Activated naive CD4-positive, alpha-beta T cell treated with anti-CD3 and anti-CD28 coated beads, Interleukin-2, amount 50 U/mL, for 72 hours (primary cell): ENCODE measurements around the gene CHL1. TPM values are rescaled to one million over a fixed set of nuclear protein-coding genes. Genes with fewer than 3 reads are reported as not detected.

Experiments used
- ATAC-seq, 2 donors: fragments of 150-1000 bp; cut with Tn5 transposase; 2 replicates each; pipeline ENCODE4 v1.10.0; 2021; ENCODE audit warnings: mild to moderate bottlenecking in 2 of 2, moderate library complexity in 2 of 2
- DNase-seq, 2 donors: peaks; one replicate each; pipeline ENCODE4 v3.0.0; 2021 to 2022; ENCODE audit warnings: low spot score in 2 of 2
- H3K27ac Mint-ChIP-seq, 2 donors: one replicate each; pipeline ENCODE4 v1.8.0; 2022; ENCODE audit warnings: mild to moderate bottlenecking in 2 of 2, mixed read lengths in 2 of 2
- H3K36me3 Mint-ChIP-seq, 2 donors: one replicate each; pipeline ENCODE4 v1.8.0; 2022; ENCODE audit warnings: mixed read lengths in 2 of 2
- H3K9me3 Mint-ChIP-seq, 2 donors: one replicate each; pipeline ENCODE4 v1.8.0; 2022; ENCODE audit warnings: mixed read lengths in 2 of 2
- total RNA-seq, 2 donors: library from RNA; stranded (reverse); gene quantifications; one replicate each; pipeline ENCODE4 v1.2.3, GENCODE V29; 2022

The CHL1 gene
- total RNA-seq, 2 donors from 2014 or later, result not detected

GRCh38 chr3:200758-201325 lies 4.3 kb downstream of the CHL1 start:
- ATAC-seq, result no peak
- no peak overlapping the region for H3K27ac Mint-ChIP-seq
- peaks cover 0 to 9% of the 10 kb centered on the region in 2 donors for H3K9me3 Mint-ChIP-seq
- no peak for DNase-seq
- peaks cover 7 to 11% of the 10 kb centered on the region in 2 donors for H3K36me3 Mint-ChIP-seq

GRCh38 chr3:204102-204501 lies 7.5 kb downstream of the CHL1 start:
- DNase-seq (no peak), ATAC-seq (no peak)
- peaks cover 0 to 5% of the 10 kb centered on the region in 2 donors for H3K9me3 Mint-ChIP-seq
- H3K27ac Mint-ChIP-seq, result no peak overlapping the region
- H3K36me3 Mint-ChIP-seq, result peaks cover 0 to 4% of the 10 kb centered on the region in 2 donors

- DNase-seq (no peak), ATAC-seq (no peak)
- peaks cover 0 to 4% of the 10 kb centered on the region in 2 donors for H3K36me3 Mint-ChIP-seq
- H3K9me3 Mint-ChIP-seq, result peaks cover 3 to 5% of the 10 kb centered on the region in 2 donors
- H3K27ac Mint-ChIP-seq, result no peak overlapping the region
These were observed 11.4 kb downstream of the CHL1 start for GRCh38 chr3:207973-208372.

GRCh38 chr3:210669-211068 lies 14.1 kb downstream of the CHL1 start:
- ATAC-seq (no peak), DNase-seq (no peak)
- Mint-ChIP-seq H3K36me3 (no peaks in the 10 kb centered on the region), H3K27ac (no peak overlapping the region), H3K9me3 (peaks cover 3% of the 10 kb centered on the region in 2 donors)

GRCh38 chr3:212432-212831 lies 15.9 kb downstream of the CHL1 start:
- H3K9me3 Mint-ChIP-seq, result peaks cover 3 to 6% of the 10 kb centered on the region in 2 donors
- ATAC-seq (no peak), DNase-seq (no peak)
- H3K27ac Mint-ChIP-seq, result no peak overlapping the region
- H3K36me3 Mint-ChIP-seq, result no peaks in the 10 kb centered on the region

GRCh38 chr3:217099-217813 lies 20.7 kb downstream of the CHL1 start:
- ATAC-seq, result no peak
- no peak for DNase-seq
- Mint-ChIP-seq H3K36me3 (no peaks in the 10 kb centered on the region), H3K9me3 (peaks cover 0 to 17% of the 10 kb centered on the region in 2 donors), H3K27ac (no peak overlapping the region)

GRCh38 chr3:217948-218347 lies 21.4 kb downstream of the CHL1 start:
- no peaks in the 10 kb centered on the region for H3K36me3 Mint-ChIP-seq
- no peak overlapping the region for H3K27ac Mint-ChIP-seq
- no peak for DNase-seq
- H3K9me3 Mint-ChIP-seq, result peaks cover 3 to 19% of the 10 kb centered on the region in 2 donors
- no peak for ATAC-seq

- Mint-ChIP-seq H3K36me3 (no peaks in the 10 kb centered on the region), H3K27ac (no peak overlapping the region), H3K9me3 (peaks cover 0 to 2% of the 10 kb centered on the region in 2 donors)
- ATAC-seq, result no peak
- DNase-seq, result no peak
These were observed 32.0 kb downstream of the CHL1 start for GRCh38 chr3:228442-229182.

- ATAC-seq, result no peak
These were observed 32.7 kb downstream of the CHL1 start for GRCh38 chr3:229183-229661.

GRCh38 chr3:236881-237280 lies 40.3 kb downstream of the CHL1 start:
- H3K9me3 Mint-ChIP-seq, result peaks cover 0 to 4% of the 10 kb centered on the region in 2 donors
- no peak overlapping the region for H3K27ac Mint-ChIP-seq
- no peak for ATAC-seq
- no peaks in the 10 kb centered on the region for H3K36me3 Mint-ChIP-seq
- no peak for DNase-seq

More at GRCh38 chr3:229183-229661, 32.7 kb downstream of the CHL1 start:
- Mint-ChIP-seq H3K27ac (no peak overlapping the region), H3K9me3 (no peaks in the 10 kb centered on the region), H3K36me3 (no peaks in the 10 kb centered on the region)
- no peak for DNase-seq

- no peak overlapping the region for H3K27ac Mint-ChIP-seq
- no peaks in the 10 kb centered on the region for H3K36me3 Mint-ChIP-seq
- no peak for DNase-seq
- no peak for ATAC-seq
- H3K9me3 Mint-ChIP-seq, result peaks cover 0 to 3% of the 10 kb centered on the region in 2 donors
These were observed 46.2 kb downstream of the CHL1 start for GRCh38 chr3:242602-243355.

- Mint-ChIP-seq H3K27ac (no peak overlapping the region), H3K9me3 (peaks cover 0 to 3% of the 10 kb centered on the region in 2 donors), H3K36me3 (no peaks in the 10 kb centered on the region)
- DNase-seq, result no peak
- ATAC-seq, result no peak
These were observed 46.8 kb downstream of the CHL1 start for GRCh38 chr3:243356-243725.

GRCh38 chr3:244041-244440 lies 47.5 kb downstream of the CHL1 start:
- Mint-ChIP-seq H3K27ac (no peak overlapping the region), H3K9me3 (peaks cover 0 to 3% of the 10 kb centered on the region in 2 donors), H3K36me3 (no peaks in the 10 kb centered on the region)
- ATAC-seq (no peak), DNase-seq (no peak)

GRCh38 chr3:247916-248315 lies 51.4 kb downstream of the CHL1 start:
- H3K9me3 Mint-ChIP-seq, result peaks cover 0 to 3% of the 10 kb centered on the region in 2 donors
- no peak overlapping the region for H3K27ac Mint-ChIP-seq
- H3K36me3 Mint-ChIP-seq, result no peaks in the 10 kb centered on the region
- ATAC-seq (no peak), DNase-seq (no peak)

GRCh38 chr3:248864-249520 lies 52.4 kb downstream of the CHL1 start:
- DNase-seq, result no peak

GRCh38 chr3:249587-250262 lies 53.2 kb downstream of the CHL1 start:
- Mint-ChIP-seq H3K36me3 (no peaks in the 10 kb centered on the region), H3K9me3 (no peaks in the 10 kb centered on the region), H3K27ac (no peak overlapping the region)
- DNase-seq (no peak), ATAC-seq (no peak)

More at GRCh38 chr3:248864-249520, 52.4 kb downstream of the CHL1 start:
- Mint-ChIP-seq H3K27ac (no peak overlapping the region), H3K36me3 (no peaks in the 10 kb centered on the region), H3K9me3 (peaks cover 0 to 1% of the 10 kb centered on the region in 2 donors)
- no peak for ATAC-seq
